Activated CD8-positive, alpha-beta memory T cell treated with anti-CD3 and anti-CD28 coated beads, Interleukin-2, amount 50 U/mL, for 24 hours (primary cell): ENCODE data around the gene ANKS1B.
"Not testable (repeated sequence)": the region's sequence is repeated elsewhere in the genome, so short reads cannot be mapped to it uniquely, and the experiment has no call there.

Source experiments
- DNase-seq: peaks from one replicate; pipeline ENCODE4 v3.0.0-alpha.2; 2020; ENCODE audit errors: extremely low read depth

The ANKS1B gene

GRCh38 chr12:99271071-99271470 lies 713.7 kb downstream of the ANKS1B start:
- DNase-seq, result no peak

GRCh38 chr12:99267038-99267437 lies 717.7 kb downstream of the ANKS1B start:
- DNase-seq, result no peak

GRCh38 chr12:99265648-99266047 lies 719.1 kb downstream of the ANKS1B start:
- no peak for DNase-seq

- no peak for DNase-seq
These were observed 723.5 kb downstream of the ANKS1B start for GRCh38 chr12:99261256-99261655.

- no peak for DNase-seq
These were observed 724.2 kb downstream of the ANKS1B start for GRCh38 chr12:99260456-99260996.

GRCh38 chr12:99259040-99259934 lies 725.4 kb downstream of the ANKS1B start:
- no peak for DNase-seq

- no peak for DNase-seq
These were observed 727.1 kb downstream of the ANKS1B start for GRCh38 chr12:99257672-99258071.

- no peak for DNase-seq
These were observed 731.7 kb downstream of the ANKS1B start for GRCh38 chr12:99253068-99253467.

- no peak for DNase-seq
These were observed 734.6 kb downstream of the ANKS1B start for GRCh38 chr12:99250091-99250490.

- no peak for DNase-seq
These were observed 735.2 kb downstream of the ANKS1B start for GRCh38 chr12:99249543-99249942.

GRCh38 chr12:99237907-99238538 lies 746.7 kb downstream of the ANKS1B start:
- DNase-seq, result not testable (repeated sequence)

- DNase-seq, result no peak
These were observed 749.4 kb downstream of the ANKS1B start for GRCh38 chr12:99235381-99235780.

GRCh38 chr12:99234702-99235101 lies 750.0 kb downstream of the ANKS1B start:
- DNase-seq, result no peak

GRCh38 chr12:99232324-99232723 lies 752.4 kb downstream of the ANKS1B start:
- no peak for DNase-seq

- no peak for DNase-seq
These were observed 753.7 kb downstream of the ANKS1B start for GRCh38 chr12:99231031-99231430.

- no peak for DNase-seq
These were observed 760.5 kb downstream of the ANKS1B start for GRCh38 chr12:99224237-99224636.

- DNase-seq, result no peak
These were observed 761.2 kb downstream of the ANKS1B start for GRCh38 chr12:99223579-99223978.

GRCh38 chr12:99213047-99213446 lies 771.7 kb downstream of the ANKS1B start:
- no peak for DNase-seq

GRCh38 chr12:99212275-99212674 lies 772.5 kb downstream of the ANKS1B start:
- no peak for DNase-seq

GRCh38 chr12:99205111-99205510 lies 779.6 kb downstream of the ANKS1B start:
- no peak for DNase-seq

- DNase-seq, result no peak
These were observed 782.7 kb downstream of the ANKS1B start for GRCh38 chr12:99201906-99202645.

GRCh38 chr12:99200711-99201384 lies 783.9 kb downstream of the ANKS1B start:
- no peak for DNase-seq
